ENCODE results near the gene MAPK6. TPM values are rescaled to one million over a fixed set of nuclear protein-coding genes. Genes with fewer than 3 reads are reported as not detected.
"Not testable (repeated sequence)": the region's sequence is repeated elsewhere in the genome, so short reads cannot be mapped to it uniquely, and the experiment has no call there.

MAPK6 gene
- total RNA-seq, 1 donor from 2014 or later, result 23.5 TPM

GRCh38 chr15:52042051-52042851 lies 23.2 kb downstream of the MAPK6 start:
- Histone ChIP-seq H3K9ac (ENCODE audit: low read depth in 1 of 3, low read length in 3 of 3) (no peak overlapping the region), H3K4me1 (ENCODE audit: control insufficient read depth in 3 of 3, insufficient read depth in 3 of 3, low read length in 3 of 3) (peaks cover 26 to 37% (median 31%) of the 10 kb centered on the region in 3 donors), H3K4me3 (ENCODE audit: low read length in 3 of 3) (no peak overlapping the region), H3K36me3 (ENCODE audit: control insufficient read depth in 3 of 3, insufficient read depth in 3 of 3, low read length in 3 of 3) (no peaks in the 10 kb centered on the region), H3K27me3 (ENCODE audit: control insufficient read depth in 3 of 3, insufficient read depth in 3 of 3, low read length in 3 of 3) (no peaks in the 10 kb centered on the region), H3K27ac (ENCODE audit: low read depth, low read length) (no peak overlapping the region), H3K9me3 (ENCODE audit: control insufficient read depth in 3 of 3, low read length in 3 of 3) (no peaks in the 10 kb centered on the region)

GRCh38 chr15:52045795-52046298 lies 26.8 kb downstream of the MAPK6 start:
- not testable (repeated sequence) for H3K27ac ChIP-seq (ENCODE audit: low read depth, low read length); H3K4me3 ChIP-seq (ENCODE audit: low read length in 3 of 3)

GRCh38 chr15:52046552-52046951 lies 27.5 kb downstream of the MAPK6 start:
- not testable (repeated sequence) for H3K9ac ChIP-seq (ENCODE audit: low read depth in 1 of 3, low read length in 3 of 3); H3K27ac ChIP-seq (ENCODE audit: low read depth, low read length); H3K9me3 ChIP-seq (ENCODE audit: control insufficient read depth in 3 of 3, low read length in 3 of 3); H3K27me3 ChIP-seq (ENCODE audit: control insufficient read depth in 3 of 3, insufficient read depth in 3 of 3, low read length in 3 of 3); H3K36me3 ChIP-seq (ENCODE audit: control insufficient read depth in 3 of 3, insufficient read depth in 3 of 3, low read length in 3 of 3); H3K4me3 ChIP-seq (ENCODE audit: low read length in 3 of 3)
- peaks cover 5 to 13% (median 10%) of the 10 kb centered on the region in 3 donors for H3K4me1 ChIP-seq (ENCODE audit: control insufficient read depth in 3 of 3, insufficient read depth in 3 of 3, low read length in 3 of 3)

More at GRCh38 chr15:52045795-52046298, 26.8 kb downstream of the MAPK6 start:
- H3K4me1 ChIP-seq (ENCODE audit: control insufficient read depth in 3 of 3, insufficient read depth in 3 of 3, low read length in 3 of 3), result peaks cover 6 to 13% (median 10%) of the 10 kb centered on the region in 3 donors
- H3K36me3 ChIP-seq (ENCODE audit: control insufficient read depth in 3 of 3, insufficient read depth in 3 of 3, low read length in 3 of 3); H3K9me3 ChIP-seq (ENCODE audit: control insufficient read depth in 3 of 3, low read length in 3 of 3); H3K9ac ChIP-seq (ENCODE audit: low read depth in 1 of 3, low read length in 3 of 3); H3K27me3 ChIP-seq (ENCODE audit: control insufficient read depth in 3 of 3, insufficient read depth in 3 of 3, low read length in 3 of 3): not testable (repeated sequence)

- Histone ChIP-seq H3K27ac (ENCODE audit: low read depth, low read length) (no peak overlapping the region), H3K9me3 (ENCODE audit: control insufficient read depth in 3 of 3, low read length in 3 of 3) (no peaks in the 10 kb centered on the region), H3K9ac (ENCODE audit: low read depth in 1 of 3, low read length in 3 of 3) (no peak overlapping the region), H3K4me1 (ENCODE audit: control insufficient read depth in 3 of 3, insufficient read depth in 3 of 3, low read length in 3 of 3) (peaks cover 0 to 7% (median 3%) of the 10 kb centered on the region in 3 donors), H3K36me3 (ENCODE audit: control insufficient read depth in 3 of 3, insufficient read depth in 3 of 3, low read length in 3 of 3) (peaks cover 3 to 12% (median 4%) of the 10 kb centered on the region in 3 donors), H3K27me3 (ENCODE audit: control insufficient read depth in 3 of 3, insufficient read depth in 3 of 3, low read length in 3 of 3) (no peaks in the 10 kb centered on the region), H3K4me3 (ENCODE audit: low read length in 3 of 3) (no peak overlapping the region)
Measured at GRCh38 chr15:52050416-52050815, 31.4 kb downstream of the MAPK6 start.

- no peak overlapping the region for H3K27ac ChIP-seq (ENCODE audit: low read depth, low read length)
- H3K9me3 ChIP-seq (ENCODE audit: control insufficient read depth in 3 of 3, low read length in 3 of 3), result no peaks in the 10 kb centered on the region
- H3K9ac ChIP-seq (ENCODE audit: low read depth in 1 of 3, low read length in 3 of 3), result no peak overlapping the region
- H3K4me3 ChIP-seq (ENCODE audit: low read length in 3 of 3), result no peak overlapping the region
- H3K27me3 ChIP-seq (ENCODE audit: control insufficient read depth in 3 of 3, insufficient read depth in 3 of 3, low read length in 3 of 3), result no peaks in the 10 kb centered on the region
- peaks cover 7 to 20% (median 12%) of the 10 kb centered on the region in 3 donors for H3K36me3 ChIP-seq (ENCODE audit: control insufficient read depth in 3 of 3, insufficient read depth in 3 of 3, low read length in 3 of 3)
- no peaks in the 10 kb centered on the region for H3K4me1 ChIP-seq (ENCODE audit: control insufficient read depth in 3 of 3, insufficient read depth in 3 of 3, low read length in 3 of 3)
Measured at GRCh38 chr15:52052066-52052935, 33.3 kb downstream of the MAPK6 start.

- H3K9me3 ChIP-seq (ENCODE audit: control insufficient read depth in 3 of 3, low read length in 3 of 3), result no peaks in the 10 kb centered on the region
- H3K36me3 ChIP-seq (ENCODE audit: control insufficient read depth in 3 of 3, insufficient read depth in 3 of 3, low read length in 3 of 3), result peaks cover 11 to 31% (median 28%) of the 10 kb centered on the region in 3 donors
- H3K27ac ChIP-seq (ENCODE audit: low read depth, low read length), result no peak overlapping the region
- no peak overlapping the region for H3K4me3 ChIP-seq (ENCODE audit: low read length in 3 of 3)
- no peaks in the 10 kb centered on the region for H3K27me3 ChIP-seq (ENCODE audit: control insufficient read depth in 3 of 3, insufficient read depth in 3 of 3, low read length in 3 of 3)
- no peaks in the 10 kb centered on the region for H3K4me1 ChIP-seq (ENCODE audit: control insufficient read depth in 3 of 3, insufficient read depth in 3 of 3, low read length in 3 of 3)
- no peak overlapping the region for H3K9ac ChIP-seq (ENCODE audit: low read depth in 1 of 3, low read length in 3 of 3)
Measured at GRCh38 chr15:52054381-52054780, 35.4 kb downstream of the MAPK6 start.

GRCh38 chr15:52054858-52055257 lies 35.8 kb downstream of the MAPK6 start:
- not testable (repeated sequence) for H3K27ac ChIP-seq (ENCODE audit: low read depth, low read length); H3K4me3 ChIP-seq (ENCODE audit: low read length in 3 of 3); H3K27me3 ChIP-seq (ENCODE audit: control insufficient read depth in 3 of 3, insufficient read depth in 3 of 3, low read length in 3 of 3); H3K9ac ChIP-seq (ENCODE audit: low read depth in 1 of 3, low read length in 3 of 3); H3K4me1 ChIP-seq (ENCODE audit: control insufficient read depth in 3 of 3, insufficient read depth in 3 of 3, low read length in 3 of 3); H3K9me3 ChIP-seq (ENCODE audit: control insufficient read depth in 3 of 3, low read length in 3 of 3)
- peaks cover 16 to 35% (median 33%) of the 10 kb centered on the region in 3 donors for H3K36me3 ChIP-seq (ENCODE audit: control insufficient read depth in 3 of 3, insufficient read depth in 3 of 3, low read length in 3 of 3)

GRCh38 chr15:52056001-52056400 lies 37.0 kb downstream of the MAPK6 start:
- peaks cover 22 to 44% (median 42%) of the 10 kb centered on the region in 3 donors for H3K36me3 ChIP-seq (ENCODE audit: control insufficient read depth in 3 of 3, insufficient read depth in 3 of 3, low read length in 3 of 3)

GRCh38 chr15:52056496-52056895 lies 37.5 kb downstream of the MAPK6 start:
- Histone ChIP-seq H3K27ac (ENCODE audit: low read depth, low read length) (no peak overlapping the region), H3K36me3 (ENCODE audit: control insufficient read depth in 3 of 3, insufficient read depth in 3 of 3, low read length in 3 of 3) (peaks cover 22 to 46% (median 44%) of the 10 kb centered on the region in 3 donors), H3K4me3 (ENCODE audit: low read length in 3 of 3) (no peak overlapping the region), H3K9ac (ENCODE audit: low read depth in 1 of 3, low read length in 3 of 3) (no peak overlapping the region), H3K4me1 (ENCODE audit: control insufficient read depth in 3 of 3, insufficient read depth in 3 of 3, low read length in 3 of 3) (no peaks in the 10 kb centered on the region), H3K27me3 (ENCODE audit: control insufficient read depth in 3 of 3, insufficient read depth in 3 of 3, low read length in 3 of 3) (no peaks in the 10 kb centered on the region), H3K9me3 (ENCODE audit: control insufficient read depth in 3 of 3, low read length in 3 of 3) (no peaks in the 10 kb centered on the region)

More at GRCh38 chr15:52056001-52056400, 37.0 kb downstream of the MAPK6 start:
- Histone ChIP-seq H3K27ac (ENCODE audit: low read depth, low read length) (no peak overlapping the region), H3K4me3 (ENCODE audit: low read length in 3 of 3) (no peak overlapping the region), H3K9me3 (ENCODE audit: control insufficient read depth in 3 of 3, low read length in 3 of 3) (no peaks in the 10 kb centered on the region), H3K4me1 (ENCODE audit: control insufficient read depth in 3 of 3, insufficient read depth in 3 of 3, low read length in 3 of 3) (no peaks in the 10 kb centered on the region), H3K9ac (ENCODE audit: low read depth in 1 of 3, low read length in 3 of 3) (no peak overlapping the region), H3K27me3 (ENCODE audit: control insufficient read depth in 3 of 3, insufficient read depth in 3 of 3, low read length in 3 of 3) (no peaks in the 10 kb centered on the region)
